ENCODE data around the gene POC1B.

GRCh38 chr12:89439941-89440340 is 85.9 kb downstream of the POC1B start:
- TF ChIP-seq POLR2A (IDR thresholded peaks at IDR 0.05): no peak
- TF ChIP-seq, protein P1, sequence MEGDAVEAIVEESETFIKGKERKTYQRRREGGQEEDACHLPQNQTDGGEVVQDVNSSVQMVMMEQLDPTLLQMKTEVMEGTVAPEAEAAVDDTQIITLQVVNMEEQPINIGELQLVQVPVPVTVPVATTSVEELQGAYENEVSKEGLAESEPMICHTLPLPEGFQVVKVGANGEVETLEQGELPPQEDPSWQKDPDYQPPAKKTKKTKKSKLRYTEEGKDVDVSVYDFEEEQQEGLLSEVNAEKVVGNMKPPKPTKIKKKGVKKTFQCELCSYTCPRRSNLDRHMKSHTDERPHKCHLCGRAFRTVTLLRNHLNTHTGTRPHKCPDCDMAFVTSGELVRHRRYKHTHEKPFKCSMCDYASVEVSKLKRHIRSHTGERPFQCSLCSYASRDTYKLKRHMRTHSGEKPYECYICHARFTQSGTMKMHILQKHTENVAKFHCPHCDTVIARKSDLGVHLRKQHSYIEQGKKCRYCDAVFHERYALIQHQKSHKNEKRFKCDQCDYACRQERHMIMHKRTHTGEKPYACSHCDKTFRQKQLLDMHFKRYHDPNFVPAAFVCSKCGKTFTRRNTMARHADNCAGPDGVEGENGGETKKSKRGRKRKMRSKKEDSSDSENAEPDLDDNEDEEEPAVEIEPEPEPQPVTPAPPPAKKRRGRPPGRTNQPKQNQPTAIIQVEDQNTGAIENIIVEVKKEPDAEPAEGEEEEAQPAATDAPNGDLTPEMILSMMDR (IDR thresholded peaks at IDR 0.05): no peak
- TF ChIP-seq POLR2AphosphoS5 (IDR thresholded peaks at IDR 0.05): no peak
